Activated CD4-positive, alpha-beta memory T cell treated with anti-CD3 and anti-CD28 coated beads, Interleukin-2, amount 10 ng/mL, durations not matched to agents 7 days and 5 days (primary cell): ENCODE results near the gene PPP2R5C. TPM values are rescaled to one million over a fixed set of nuclear protein-coding genes. Genes with fewer than 3 reads are reported as not detected.

Experiments used
- CTCF ChIA-PET: fragments of 350-600 bp; sonication (Branson Sonifier 250); formaldehyde crosslinking; loops from one replicate; lab custom pipeline; 2021; ENCODE audit warnings: antibody characterized with exemption, inconsistent platforms; lab: Charles Lee
- POLR2A ChIA-PET: fragments of 350-600 bp; sonication (Branson Sonifier 250); formaldehyde crosslinking; loops from one replicate; lab custom pipeline; 2021; ENCODE audit warnings: antibody characterized with exemption; lab: Charles Lee
- DNase-seq: peaks from one replicate; pipeline ENCODE4 v3.0.0-alpha.2; 2020
- H3K27ac Mint-ChIP-seq: one replicate; pipeline ENCODE4 v1.8.0; 2021; ENCODE audit warnings: mild to moderate bottlenecking, mixed read lengths
- H3K27me3 Mint-ChIP-seq: one replicate; pipeline ENCODE4 v1.8.0; 2021; ENCODE audit warnings: mixed read lengths
- H3K36me3 Mint-ChIP-seq: one replicate; pipeline ENCODE4 v1.8.0; 2021; ENCODE audit warnings: low read depth, mixed read lengths
- H3K4me1 Mint-ChIP-seq: one replicate; pipeline ENCODE4 v1.8.0; 2021; ENCODE audit warnings: mixed read lengths
- H3K4me3 Mint-ChIP-seq: one replicate; pipeline ENCODE4 v1.8.0; 2021; ENCODE audit warnings: mild to moderate bottlenecking, mixed read lengths
- H3K9me3 Mint-ChIP-seq: one replicate; pipeline ENCODE4 v1.8.0; 2021; ENCODE audit warnings: mixed read lengths
- total RNA-seq, 2 experiments: library from RNA; stranded (reverse); gene quantifications; one replicate each; pipeline ENCODE4 v1.2.3, GENCODE V29; 2021

PPP2R5C gene
- total RNA-seq, 2 experiments from 2014 or later: 338 to 348 TPM

- Mint-ChIP-seq H3K9me3 (no peaks in the 10 kb centered on the region), H3K4me1 (peaks cover 34% of the 10 kb centered on the region), H3K4me3 (peak overlapping the region; percentile 83), H3K27me3 (peaks cover 9% of the 10 kb centered on the region), H3K27ac (peak overlapping the region; percentile 72), H3K36me3 (peaks cover 25% of the 10 kb centered on the region)
- peak; percentile 46 for DNase-seq
- POLR2A ChIA-PET: interaction anchor here (0.6 to 3.2 kb wide), 14 partner anchors 9 to 203 kb away, joined by 3 to 39 read pairs (median 5); no protein-coding TSS in a partner anchor
- CTCF ChIA-PET: interaction anchor here (0.9 to 2.7 kb wide), 7 partner anchors 9 to 258 kb away, joined by 3 to 16 read pairs (median 5); no protein-coding TSS in a partner anchor
Measured at GRCh38 chr14:101761881-101762529, 496 bp downstream of the PPP2R5C start.

GRCh38 chr14:101762530-101763101 lies 1.1 kb downstream of the PPP2R5C start:
- ChIA-PET POLR2A (interaction anchor here (0.7 to 3.2 kb wide), 12 partner anchors 8 to 203 kb away, joined by 3 to 39 read pairs (median 5); no protein-coding TSS in a partner anchor), CTCF (interaction anchor here (0.9 to 2.7 kb wide), 7 partner anchors 8 to 258 kb away, joined by 3 to 16 read pairs (median 5); no protein-coding TSS in a partner anchor)
- Mint-ChIP-seq H3K27ac (peak overlapping the region; percentile 72), H3K9me3 (no peaks in the 10 kb centered on the region), H3K4me1 (peaks cover 31% of the 10 kb centered on the region), H3K36me3 (peaks cover 26% of the 10 kb centered on the region), H3K27me3 (peaks cover 9% of the 10 kb centered on the region), H3K4me3 (peak overlapping the region; percentile 83)
- no peak for DNase-seq

- CTCF ChIA-PET: interaction anchor here (0.7 to 2.7 kb wide), 6 partner anchors 28 to 80 kb away, joined by 3 to 16 read pairs (median 3); no protein-coding TSS in a partner anchor
- Mint-ChIP-seq H3K36me3 (peaks cover 26% of the 10 kb centered on the region), H3K27me3 (peaks cover 4% of the 10 kb centered on the region), H3K4me3 (peak overlapping the region; percentile 22), H3K4me1 (peaks cover 30% of the 10 kb centered on the region), H3K9me3 (no peaks in the 10 kb centered on the region), H3K27ac (no peak overlapping the region)
- POLR2A ChIA-PET: interaction anchor here (0.6 to 2.1 kb wide), 3 partner anchors 46 to 60 kb away, joined by 3 to 11 read pairs (median 6); no protein-coding TSS in a partner anchor
- no peak for DNase-seq
Measured at GRCh38 chr14:101763941-101764709, 2.6 kb downstream of the PPP2R5C start.

- peaks cover 22% of the 10 kb centered on the region for H3K4me1 Mint-ChIP-seq
- DNase-seq: no peak
- ChIA-PET CTCF (interaction anchor here (0.9 to 4.8 kb wide), 5 partner anchors 31 to 76 kb away, joined by 3 to 65 read pairs (median 5); no protein-coding TSS in a partner anchor), POLR2A (interaction anchor here (1.3 to 2.5 kb wide), 2 partner anchors 37 to 61 kb away, joined by 4 to 9 read pairs; no protein-coding TSS in a partner anchor)
- no peaks in the 10 kb centered on the region for H3K9me3 Mint-ChIP-seq
- no peak overlapping the region for H3K4me3 Mint-ChIP-seq
- no peak overlapping the region for H3K27ac Mint-ChIP-seq
- peaks cover 26% of the 10 kb centered on the region for H3K36me3 Mint-ChIP-seq
- H3K27me3 Mint-ChIP-seq: no peaks in the 10 kb centered on the region
Measured at GRCh38 chr14:101767618-101768362, 6.3 kb downstream of the PPP2R5C start.

GRCh38 chr14:101770183-101770582 lies 8.7 kb downstream of the PPP2R5C start:
- H3K36me3 Mint-ChIP-seq: peaks cover 14% of the 10 kb centered on the region
- no peaks in the 10 kb centered on the region for H3K9me3 Mint-ChIP-seq
- ChIA-PET CTCF (interaction anchor here (0.8 to 4.8 kb wide), 38 partner anchors 8 to 326 kb away, joined by 3 to 65 read pairs (median 7); no protein-coding TSS in a partner anchor), POLR2A (interaction anchor here (0.9 to 2.8 kb wide), 12 partner anchors 8 to 71 kb away, joined by 3 to 33 read pairs (median 7); no protein-coding TSS in a partner anchor)
- no peak for DNase-seq
- peaks cover 13% of the 10 kb centered on the region for H3K4me1 Mint-ChIP-seq
- no peak overlapping the region for H3K27ac Mint-ChIP-seq
- no peak overlapping the region for H3K4me3 Mint-ChIP-seq
- no peaks in the 10 kb centered on the region for H3K27me3 Mint-ChIP-seq

- no peaks in the 10 kb centered on the region for H3K9me3 Mint-ChIP-seq
- ChIA-PET POLR2A (interaction anchor here (1.6 to 2.7 kb wide), 3 partner anchors 36 to 47 kb away, joined by 5 to 17 read pairs (median 6); no protein-coding TSS in a partner anchor), CTCF (no interaction called here)
- DNase-seq: no peak
- H3K27me3 Mint-ChIP-seq: no peaks in the 10 kb centered on the region
- no peak overlapping the region for H3K27ac Mint-ChIP-seq
- peaks cover 6% of the 10 kb centered on the region for H3K36me3 Mint-ChIP-seq
- peaks cover 10% of the 10 kb centered on the region for H3K4me1 Mint-ChIP-seq
- H3K4me3 Mint-ChIP-seq: no peak overlapping the region
Measured at GRCh38 chr14:101772770-101773169, 11.3 kb downstream of the PPP2R5C start.

- peaks cover 10% of the 10 kb centered on the region for H3K4me1 Mint-ChIP-seq
- POLR2A ChIA-PET: interaction anchor here (1.6 kb wide), 2 partner anchors 36 to 37 kb away, joined by 5 to 6 read pairs; no protein-coding TSS in a partner anchor
- no peaks in the 10 kb centered on the region for H3K27me3 Mint-ChIP-seq
- DNase-seq: no peak
- peaks cover 9% of the 10 kb centered on the region for H3K36me3 Mint-ChIP-seq
- no peak overlapping the region for H3K27ac Mint-ChIP-seq
- CTCF ChIA-PET: no interaction called here
- H3K4me3 Mint-ChIP-seq: no peak overlapping the region
- no peaks in the 10 kb centered on the region for H3K9me3 Mint-ChIP-seq
Measured at GRCh38 chr14:101773378-101773777, 11.9 kb downstream of the PPP2R5C start.

- H3K36me3 Mint-ChIP-seq: peaks cover 9% of the 10 kb centered on the region
- H3K27ac Mint-ChIP-seq: no peak overlapping the region
- ChIA-PET CTCF (no interaction called here), POLR2A (interaction anchor here (1.6 to 3.6 kb wide), 3 partner anchors 35 to 50 kb away, joined by 5 to 12 read pairs (median 6); no protein-coding TSS in a partner anchor)
- H3K4me1 Mint-ChIP-seq: peaks cover 10% of the 10 kb centered on the region
- H3K9me3 Mint-ChIP-seq: no peaks in the 10 kb centered on the region
- H3K4me3 Mint-ChIP-seq: no peak overlapping the region
- H3K27me3 Mint-ChIP-seq: peaks cover 3% of the 10 kb centered on the region
- DNase-seq: no peak
Measured at GRCh38 chr14:101774006-101774795, 12.7 kb downstream of the PPP2R5C start.

GRCh38 chr14:101774814-101775213 lies 13.3 kb downstream of the PPP2R5C start:
- DNase-seq: no peak
- peaks cover 9% of the 10 kb centered on the region for H3K36me3 Mint-ChIP-seq
- ChIA-PET CTCF (no interaction called here), POLR2A (interaction anchor here (3.6 kb wide), 1 partner anchor 49 kb away, joined by 12 read pairs; no protein-coding TSS in a partner anchor)
- peaks cover 10% of the 10 kb centered on the region for H3K4me1 Mint-ChIP-seq
- no peak overlapping the region for H3K27ac Mint-ChIP-seq
- H3K27me3 Mint-ChIP-seq: peaks cover 8% of the 10 kb centered on the region
- H3K9me3 Mint-ChIP-seq: no peaks in the 10 kb centered on the region
- no peak overlapping the region for H3K4me3 Mint-ChIP-seq

- ChIA-PET CTCF (no interaction called here), POLR2A (interaction anchor here (1.5 to 3.6 kb wide), 2 partner anchors 40 to 48 kb away, joined by 5 to 12 read pairs; no protein-coding TSS in a partner anchor)
- Mint-ChIP-seq H3K9me3 (no peaks in the 10 kb centered on the region), H3K4me1 (peaks cover 15% of the 10 kb centered on the region), H3K4me3 (no peak overlapping the region), H3K27me3 (peaks cover 18% of the 10 kb centered on the region), H3K36me3 (peaks cover 9% of the 10 kb centered on the region), H3K27ac (no peak overlapping the region)
- DNase-seq: no peak
Measured at GRCh38 chr14:101775826-101776225, 14.3 kb downstream of the PPP2R5C start.

GRCh38 chr14:101776344-101776743 lies 14.8 kb downstream of the PPP2R5C start:
- Mint-ChIP-seq H3K27ac (no peak overlapping the region), H3K36me3 (peaks cover 9% of the 10 kb centered on the region)
- no peak for DNase-seq

More at GRCh38 chr14:101776344-101776743, 14.8 kb downstream of the PPP2R5C start:
- Mint-ChIP-seq H3K4me3 (no peak overlapping the region), H3K9me3 (no peaks in the 10 kb centered on the region), H3K27me3 (peaks cover 18% of the 10 kb centered on the region), H3K4me1 (peaks cover 12% of the 10 kb centered on the region)
- ChIA-PET CTCF (interaction anchor here (1.2 kb wide), 1 partner anchor 39 kb away, joined by 3 read pairs; no protein-coding TSS in a partner anchor), POLR2A (interaction anchor here (1.5 to 3.6 kb wide), 2 partner anchors 39 to 47 kb away, joined by 5 to 12 read pairs; no protein-coding TSS in a partner anchor)
